K562 (cell line): ENCODE data around the gene SUMO3. TPM values are rescaled to one million over a fixed set of nuclear protein-coding genes. Genes with fewer than 3 reads are reported as not detected.

Experiments
- ATAC-seq: fragments of 200-7000 bp; cut with Tn5 transposase; 3 replicates; pipeline ENCODE4 v1.9.1; 2020; ENCODE audit warnings: moderate library complexity
- BruUV-seq: library from RNA; stranded (reverse); fragments of 400-500 nt; replicated peaks from 2 replicates; lab custom pipeline; 2021; lab: Mats Ljungman, UMichigan
- CTCF ChIA-PET: fragments of 300-600 bp; formaldehyde crosslinking; extraction: SDS; loops from one replicate; lab custom pipeline; 2021; ENCODE audit warnings: low intra/inter-chr PET ratio; lab: Yijun Ruan, JAX
- POLR2A ChIA-PET: fragments of 300-600, 350-650 bp; sonication (Branson Sonifier 250); formaldehyde crosslinking; extraction: SDS; loops from one replicate; lab custom pipeline; 2021; ENCODE audit warnings: antibody characterized with exemption, inconsistent platforms; lab: Yijun Ruan, JAX
- DNase-seq, 4 experiments: peaks; one replicate each; pipeline versions ENCODE4 v3.0.0 to v3.0.0-alpha.2; 2011 to 2018; ENCODE audit warnings: low spot score in 3 of 4, mixed read lengths in 3 of 4; ENCODE audit errors: extremely low read depth in 1 of 4
- FAIRE-seq: peaks from 2 replicates; lab custom pipeline; 2011; peaks lifted over from hg19 to GRCh38; lab: Jason Lieb, UNC
- H2AFZ ChIP-seq: 2 replicates; pipeline ENCODE4 v1.6.0; 2011; ENCODE audit warnings: low read depth, low read length, control low read depth, inconsistent platforms
- H3K27ac ChIP-seq: fragments of 200-600 bp; 3 replicates; pipeline ENCODE4 v1.8.0; 2011; ENCODE audit warnings: low read depth, mild to moderate bottlenecking, control low read depth, inconsistent platforms, low read length, moderate library complexity, mixed read lengths; ENCODE audit errors: extremely low read depth
- H3K27me3 ChIP-seq, 2 experiments: fragments of 300-600 bp in 1 of 2; 2 replicates in 1 of 2; 3 replicates in 1 of 2; pipeline versions ENCODE4 v1.6.0 to v1.8.0; 2011; ENCODE audit warnings: inconsistent platforms in 2 of 2, low read length in 2 of 2, mild to moderate bottlenecking in 1 of 2, mixed read lengths in 1 of 2, moderate library complexity in 1 of 2; ENCODE audit not compliant: control insufficient read depth in 2 of 2, insufficient read depth in 2 of 2
- H3K36me3 ChIP-seq: fragments of 300-600 bp; 3 replicates; pipeline ENCODE4 v1.8.0; 2011; ENCODE audit warnings: mild to moderate bottlenecking, low read length, inconsistent platforms; ENCODE audit not compliant: control insufficient read depth, insufficient read depth
- H3K4me1 ChIP-seq, 2 experiments: fragments of 200-600 bp in 1 of 2; replicated peaks in 1 of 2; 2 replicates in 1 of 2; 3 replicates in 1 of 2; pipeline versions ENCODE4 v1.5.1 to v1.8.0; 2011; ENCODE audit warnings: inconsistent platforms in 2 of 2, low read length in 2 of 2, mild to moderate bottlenecking in 1 of 2, mixed read lengths in 1 of 2, moderate library complexity in 1 of 2; ENCODE audit not compliant: control insufficient read depth in 2 of 2, insufficient read depth in 2 of 2
- H3K4me2 ChIP-seq: 2 replicates; pipeline ENCODE4 v1.6.1; 2011; ENCODE audit warnings: low read length, control low read depth, inconsistent platforms, mixed read lengths; ENCODE audit not compliant: insufficient read depth
- H3K4me3 ChIP-seq: fragments of 200-600 bp; sonication (generic), shearing (Covaris generic); 2 replicates; pipeline ENCODE4 v1.5.1; 2016; ENCODE audit warnings: control low read depth, inconsistent platforms
- H3K79me2 ChIP-seq: fragments of 200-600 bp; 3 replicates; pipeline ENCODE4 v1.8.0; 2011; ENCODE audit warnings: low read length, inconsistent platforms; ENCODE audit not compliant: control insufficient read depth, insufficient read depth
- H3K9ac ChIP-seq, 2 experiments: 2 replicates each; pipeline versions ENCODE4 v1.6.0 to v1.6.1; 2011; ENCODE audit warnings: low read depth in 2 of 2, low read length in 2 of 2, control low read depth in 1 of 2, inconsistent platforms in 1 of 2, mild to moderate bottlenecking in 1 of 2, mixed read lengths in 1 of 2; ENCODE audit not compliant: insufficient read depth in 1 of 2
- H3K9me1 ChIP-seq: one replicate; pipeline ENCODE4 v1.6.0; 2011; ENCODE audit warnings: inconsistent platforms, mild to moderate bottlenecking, low read length, moderate library complexity; ENCODE audit not compliant: control insufficient read depth, insufficient read depth
- H3K9me3 ChIP-seq: replicated peaks from 2 replicates; pipeline ENCODE4 v1.5.1; 2011; ENCODE audit warnings: low read depth, low read length, inconsistent platforms; ENCODE audit not compliant: control insufficient read depth, insufficient read depth
- H4K20me1 ChIP-seq: replicated peaks from 2 replicates; pipeline ENCODE4 v1.6.1; 2011; ENCODE audit warnings: low read length, inconsistent platforms, mixed read lengths; ENCODE audit not compliant: control insufficient read depth, insufficient read depth
- CBX2 ChIP-seq: fragments of 200-600 bp; sonication (generic); IDR thresholded peaks from one replicate; pipeline ENCODE4 v1.6.1; 2012; ENCODE audit warnings: mild to moderate bottlenecking, low read length, inconsistent platforms; ENCODE audit not compliant: insufficient read depth, poor library complexity, severe bottlenecking
- DMBX1 ChIP-seq: fragments of 250-450 bp; sonication (Bioruptor Pico); IDR thresholded peaks from 2 replicates; pipeline ENCODE4 v1.8.0; 2022; ENCODE audit warnings: inconsistent platforms, mild to moderate bottlenecking, moderate library complexity, borderline replicate concordance
- E4F1 ChIP-seq: fragments of 250-450 bp; sonication (Bioruptor Pico); IDR thresholded peaks from 2 replicates; pipeline ENCODE4 v1.5.0; 2021; ENCODE audit warnings: mild to moderate bottlenecking, borderline replicate concordance
- HNRNPUL1 ChIP-seq: fragments of 200-400 bp; formaldehyde crosslinking; IDR thresholded peaks from 2 replicates; pipeline ENCODE4 v1.6.1; 2017; ENCODE audit warnings: low read length
- HOMEZ ChIP-seq: fragments of 250-450 bp; sonication (Bioruptor Pico); IDR thresholded peaks from 2 replicates; pipeline ENCODE4 v1.4.0; 2020; ENCODE audit warnings: mild to moderate bottlenecking, moderate library complexity
- MTA3 ChIP-seq: fragments of 450-650 bp; formaldehyde crosslinking; IDR thresholded peaks from 2 replicates; pipeline ENCODE4 v1.6.1; 2017; ENCODE audit warnings: mild to moderate bottlenecking, borderline replicate concordance
- MYC ChIP-seq, 2 experiments: fragments of 250-450 bp in 1 of 2; sonication (Bioruptor Pico) in 1 of 2; IDR thresholded peaks; 2 replicates each; pipeline versions ENCODE4 v1.5.1 to v1.6.1; 2012 to 2021; ENCODE audit warnings: low read depth in 2 of 2, borderline replicate concordance in 1 of 2, improper control_type of control experiment in 1 of 2, low read length in 1 of 2, mild to moderate bottlenecking in 1 of 2, moderate library complexity in 1 of 2
- MYNN ChIP-seq, 2 experiments: sonication (generic); formaldehyde crosslinking in 1 of 2; IDR thresholded peaks; 2 replicates each; pipeline versions ENCODE4 v1.5.0 to v1.6.1; 2016 to 2020; ENCODE audit warnings: antibody characterized with exemption in 1 of 2, missing genetic modification reagents in 1 of 2
- NUFIP1 ChIP-seq: fragments of 450-650 bp; IDR thresholded peaks from 2 replicates; pipeline ENCODE4 v1.6.1; 2018; ENCODE audit not compliant: partially characterized antibody
- PHB2 ChIP-seq: fragments of 450-650 bp; IDR thresholded peaks from 2 replicates; pipeline ENCODE4 v1.6.1; 2017; ENCODE audit warnings: low read depth
- POLR2G ChIP-seq: fragments of 200-400 bp; formaldehyde crosslinking; IDR thresholded peaks from 2 replicates; pipeline ENCODE4 v1.6.1; 2017; ENCODE audit warnings: low read depth, mild to moderate bottlenecking, antibody characterized with exemption, low read length, moderate library complexity
- RBM17 ChIP-seq: fragments of 200-400 bp; formaldehyde crosslinking; IDR thresholded peaks from 2 replicates; pipeline ENCODE4 v1.6.1; 2017; ENCODE audit warnings: low read depth, mild to moderate bottlenecking, low read length, borderline replicate concordance
- RUNX1 ChIP-seq: sonication (generic); IDR thresholded peaks from 2 replicates; pipeline ENCODE4 v1.6.1; 2016; ENCODE audit warnings: antibody characterized with exemption, low read depth
- SMAD3 ChIP-seq: fragments of 450-650 bp; formaldehyde crosslinking; conservative IDR thresholded peaks from 2 replicates; pipeline ENCODE4 v1.4.0; 2020; ENCODE audit warnings: mild to moderate bottlenecking
- SUPT5H ChIP-seq: fragments of 450-650 bp; IDR thresholded peaks from 2 replicates; pipeline ENCODE4 v1.6.1; 2016
- ZBED1 ChIP-seq: IDR thresholded peaks from 2 replicates; pipeline ENCODE4 v1.6.1; 2014
- ZNF347 ChIP-seq: fragments of 450-650 bp; formaldehyde crosslinking; IDR thresholded peaks from 2 replicates; pipeline ENCODE4 v1.4.0; 2020; ENCODE audit warnings: low read depth, mild to moderate bottlenecking, moderate library complexity
- WGBS: fragments of 100-300 bp; shearing (Covaris generic); methylation state at CpG from one replicate; pipeline ENCODE4 v1.1.6; 2016; ENCODE audit warnings: low coverage, mixed read lengths; ENCODE audit not compliant: insufficient coverage; ENCODE audit errors: missing lambda C conversion rate; 5-methylcytosine and 5-hydroxymethylcytosine counted together
- in situ Hi-C: fragments of 300-500 bp; cut with MboI; formaldehyde crosslinking; loops from 4 replicates; pipeline ENCODE4 v1.15.0; 2018; ENCODE audit warnings: inconsistent platforms, mixed read lengths
- intact Hi-C: fragments of 100-400 bp; cut with micrococcal nuclease; formaldehyde crosslinking; loops from 2 replicates; pipeline ENCODE4 v1.14.2; 2022
- polyA plus RNA-seq, 8 experiments: library from polyadenylated mRNA; depleted of rRNA in 4 of 8; stranded (reverse) in 5 of 8; unstranded in 3 of 8; fragments of >200 nt; fragmentation: Nextera tagmentation in 2 of 8; fragmentation: Illumina TruSeq in 1 of 8; extraction: Ambion mirVana in 2 of 8; extraction: Trizol in 1 of 8; gene quantifications; 2 replicates each; pipeline versions ENCODE4 v1.2.1 to v1.2.3, GENCODE V29; 2011 to 2014; ENCODE audit warnings: inconsistent platforms in 1 of 8, missing spikeins in 1 of 8
- total RNA-seq, 7 experiments: library from RNA; depleted of rRNA in 6 of 7; stranded (reverse); fragments of >200 nt in 6 of 7; fragmentation: Illumina TruSeq in 2 of 7; extraction: Trizol in 2 of 7; gene quantifications; 2 replicates each; pipeline versions ENCODE4 v1.2.1 to v1.2.3, GENCODE V29; 2011 to 2021; ENCODE audit warnings: low replicate concordance in 1 of 7

Gene SUMO3
- total and polyA plus RNA-seq, 9 of the 15 experiments (the other 6 are each of a cell fraction or from before 2014, with no cell fraction given): 13.9 to 143 (median 113) TPM

- TF ChIP-seq POLR2G: peak; percentile 54; the same call in 1 of the 2 replicates
- TF ChIP-seq MYC (IDR thresholded peaks at IDR 0.05; ENCODE audit: low read depth, low read length): no peak
- TF ChIP-seq MYC (CRISPR knock-in tag; IDR thresholded peaks at IDR 0.05; ENCODE audit: borderline replicate concordance, low read depth): no peak
- no peak for TF ChIP-seq CBX2
- no peak for TF ChIP-seq MYNN (IDR thresholded peaks at IDR 0.05)
- no peak for TF ChIP-seq MYNN (CRISPR knock-in tag; IDR thresholded peaks at IDR 0.05)
- TF ChIP-seq SUPT5H: no peak
- no peak for TF ChIP-seq HOMEZ (CRISPR knock-in tag)
- TF ChIP-seq, all 486 proteins: peak for 3
Measured at GRCh38 chr21:44862869-44863685, 45.2 kb upstream of the SUMO3 start (continued).

- Histone ChIP-seq H3K79me2 (peaks cover 35% of the 10 kb centered on the region), H4K20me1 (peaks cover 6% of the 10 kb centered on the region)
- TF ChIP-seq E4F1 (CRISPR knock-in tag) (no peak), ZNF347 (CRISPR knock-in tag) (no peak), ZBED1 (no peak), DMBX1 (no peak), PHB2 (no peak), MTA3 (no peak), NUFIP1 (no peak), SMAD3 (no peak), RBM17 (no peak), RUNX1 (no peak), HNRNPUL1 (no peak)
Measured at GRCh38 chr21:44858791-44859190, 40.9 kb upstream of the SUMO3 start.

More at GRCh38 chr21:44858791-44859190, 40.9 kb upstream of the SUMO3 start:
- in situ Hi-C loops (no loop called here), intact Hi-C loops (no loop called here)
- no peak overlapping the region for H3K4me3 ChIP-seq
- WGBS: 83% methylated on average over 10 of the region's 10 CpGs
- H3K36me3 ChIP-seq: peaks cover 76% of the 10 kb centered on the region
- ATAC-seq (no peak), FAIRE-seq (no peak), DNase-seq (no peak)
- no peaks in the 10 kb centered on the region for H3K9me3 ChIP-seq
- no peak overlapping the region for H3K4me2 ChIP-seq
- no TSS peak for BruUV-seq
- H3K9me1 ChIP-seq: peaks cover 2% of the 10 kb centered on the region
- H3K27me3 ChIP-seq: no peaks in the 10 kb centered on the region
- CTCF ChIA-PET: no interaction called here
- H3K4me1 ChIP-seq: peaks cover 23 to 51% of the 10 kb centered on the region in 2 experiments
- POLR2A ChIA-PET: interaction anchor here (0.6 to 1.0 kb wide), 3 partner anchors 8 to 41 kb away, joined by 3 to 4 read pairs (median 3); no protein-coding TSS in a partner anchor
- no peak overlapping the region for H3K9ac ChIP-seq
- H3K27ac ChIP-seq: no peak overlapping the region
- H2AFZ ChIP-seq: no peak overlapping the region
